Endodermal cell (in vitro differentiated cells): ENCODE results near the gene HABP2. TPM values are rescaled to one million over a fixed set of nuclear protein-coding genes. Genes with fewer than 3 reads are reported as not detected.

Source experiments
- DNase-seq: peaks from one replicate; pipeline ENCODE4 v3.0.0-alpha.2; 2017
- H3K27ac ChIP-seq: 2 replicates; pipeline ENCODE4 v1.5.1; 2013; ENCODE audit warnings: mild to moderate bottlenecking, low read depth, low read length, moderate library complexity
- H3K27me3 ChIP-seq: 2 replicates; pipeline ENCODE4 v1.6.1; 2013; ENCODE audit warnings: mild to moderate bottlenecking, low read length, moderate library complexity; ENCODE audit not compliant: insufficient read depth, control insufficient read depth, poor library complexity, severe bottlenecking
- H3K36me3 ChIP-seq: 2 replicates; pipeline ENCODE4 v1.7.0; 2013; ENCODE audit warnings: mild to moderate bottlenecking, low read length, moderate library complexity; ENCODE audit not compliant: control insufficient read depth, insufficient read depth
- H3K4me1 ChIP-seq: one replicate; pipeline ENCODE4 v1.7.0; 2013; ENCODE audit warnings: low read length; ENCODE audit not compliant: control insufficient read depth, insufficient read depth
- H3K4me3 ChIP-seq: 2 replicates; pipeline ENCODE4 v1.5.1; 2013; ENCODE audit warnings: mild to moderate bottlenecking, low read length, moderate library complexity
- H3K9ac ChIP-seq: 2 replicates; pipeline ENCODE4 v1.6.1; 2013; ENCODE audit warnings: mild to moderate bottlenecking, low read length, moderate library complexity; ENCODE audit not compliant: poor library complexity, severe bottlenecking; ENCODE audit errors: extremely low read depth
- H3K9me3 ChIP-seq: 2 replicates; pipeline ENCODE4 v1.6.1; 2013; ENCODE audit warnings: mild to moderate bottlenecking, low read length, moderate library complexity; ENCODE audit not compliant: control insufficient read depth
- H3K27ac Mint-ChIP-seq: 2 replicates; pipeline ENCODE4 v1.8.0; 2020; ENCODE audit warnings: mixed read lengths
- H3K27me3 Mint-ChIP-seq: 2 replicates; pipeline ENCODE4 v1.8.0; 2021; ENCODE audit warnings: mild to moderate bottlenecking, mixed read lengths; ENCODE audit not compliant: insufficient read depth
- H3K36me3 Mint-ChIP-seq: 2 replicates; pipeline ENCODE4 v1.8.0; 2020; ENCODE audit warnings: low read depth, mixed read lengths
- H3K4me1 Mint-ChIP-seq: 2 replicates; pipeline ENCODE4 v1.8.0; 2020; ENCODE audit warnings: mixed read lengths
- H3K4me3 Mint-ChIP-seq: 2 replicates; pipeline ENCODE4 v1.8.0; 2020; ENCODE audit warnings: mild to moderate bottlenecking, moderate library complexity, mixed read lengths
- H3K9me3 Mint-ChIP-seq: 2 replicates; pipeline ENCODE4 v1.8.0; 2020; ENCODE audit warnings: mild to moderate bottlenecking, mixed read lengths
- CTCF ChIP-seq: fragments of 200-600 bp; sonication (generic); conservative IDR thresholded peaks from 2 replicates; pipeline ENCODE4 v1.5.0; 2021; ENCODE audit warnings: antibody characterized with exemption, mild to moderate bottlenecking
- WGBS, 2 experiments: methylation state at CpG; one replicate each; pipeline versions ENCODE4 v1.1.5 to v1.1.7; 2013; ENCODE audit warnings: missing lambda C conversion rate in 2 of 2, mixed read lengths in 1 of 2; ENCODE audit not compliant: insufficient coverage in 1 of 2, insufficient read length in 1 of 2; 5-methylcytosine and 5-hydroxymethylcytosine counted together
- total RNA-seq, 2 donors: library from RNA; stranded (reverse); fragmentation: NEBNext Ultra II Directional in 1 of 2; extraction: Animal tissue kit (Norgen Biotek cat#: 25700) in 1 of 2; gene quantifications; 2 replicates in 1 of 2; 3 replicates in 1 of 2; pipeline ENCODE4 v1.2.1, GENCODE V29; 2021

HABP2 gene
- total RNA-seq, 2 donors from 2014 or later, result 0.71 to 1.6 TPM

- no peaks in the 10 kb centered on the region for H3K27me3 ChIP-seq
- WGBS, 2 experiments, result 84% methylated on average over 1 of the region's 1 CpG; no CpG with 5 or more reads in 1 of the 2 experiments
- H3K9me3 Mint-ChIP-seq, result no peaks in the 10 kb centered on the region
- no peaks in the 10 kb centered on the region for H3K9me3 ChIP-seq
- no peaks in the 10 kb centered on the region for H3K36me3 ChIP-seq
- H3K27me3 Mint-ChIP-seq, result peaks cover 2% of the 10 kb centered on the region
- H3K4me3 ChIP-seq, result no peak overlapping the region
- peaks cover 26% of the 10 kb centered on the region for H3K4me1 Mint-ChIP-seq
- H3K36me3 Mint-ChIP-seq, result no peaks in the 10 kb centered on the region
- H3K9ac ChIP-seq, result no peak overlapping the region
- peaks cover 13% of the 10 kb centered on the region for H3K4me1 ChIP-seq
- no peak for DNase-seq
- H3K27ac Mint-ChIP-seq, result no peak overlapping the region
- no peak overlapping the region for H3K4me3 Mint-ChIP-seq
- H3K27ac ChIP-seq, result no peak overlapping the region
- TF ChIP-seq CTCF, result no peak
These were observed 33.1 kb downstream of the HABP2 start for GRCh38 chr10:113585949-113586348.

GRCh38 chr10:113589201-113589770 lies 36.4 kb downstream of the HABP2 start:
- no peaks in the 10 kb centered on the region for H3K27me3 ChIP-seq
- TF ChIP-seq CTCF, result no peak
- H3K4me3 ChIP-seq, result no peak overlapping the region
- Mint-ChIP-seq H3K9me3 (no peaks in the 10 kb centered on the region), H3K27ac (no peak overlapping the region), H3K27me3 (peaks cover 8% of the 10 kb centered on the region), H3K36me3 (no peaks in the 10 kb centered on the region), H3K4me1 (peaks cover 18% of the 10 kb centered on the region), H3K4me3 (no peak overlapping the region)
- H3K4me1 ChIP-seq, result peaks cover 13% of the 10 kb centered on the region
- WGBS, 2 experiments, result 75 to 86% methylated on average over 8 to 13 of the region's 13 CpGs
- DNase-seq, result no peak
- H3K36me3 ChIP-seq, result no peaks in the 10 kb centered on the region
- no peak overlapping the region for H3K9ac ChIP-seq
- H3K27ac ChIP-seq, result no peak overlapping the region
- H3K9me3 ChIP-seq, result no peaks in the 10 kb centered on the region

GRCh38 chr10:113590581-113590980 lies 37.7 kb downstream of the HABP2 start:
- Histone ChIP-seq H3K4me1 (peaks cover 13% of the 10 kb centered on the region), H3K4me3 (no peak overlapping the region), H3K9ac (no peak overlapping the region), H3K27me3 (no peaks in the 10 kb centered on the region), H3K9me3 (no peaks in the 10 kb centered on the region), H3K27ac (no peak overlapping the region), H3K36me3 (no peaks in the 10 kb centered on the region)
- Mint-ChIP-seq H3K9me3 (no peaks in the 10 kb centered on the region), H3K27me3 (peaks cover 8% of the 10 kb centered on the region), H3K36me3 (no peaks in the 10 kb centered on the region), H3K4me1 (peaks cover 18% of the 10 kb centered on the region), H3K4me3 (no peak overlapping the region), H3K27ac (no peak overlapping the region)
- 92 to 93% methylated on average over 12 of the region's 12 CpGs for WGBS, 2 experiments
- DNase-seq, result no peak
- no peak for TF ChIP-seq CTCF
